HG03103 (cell line): Measurements from ENCODE around the gene CC2D1B.
"Not testable (repeated sequence)": the region's sequence is repeated elsewhere in the genome, so short reads cannot be mapped to it uniquely, and the experiment has no call there.

Source experiments
- ATAC-seq: cut with Tn5 transposase; IDR thresholded peaks from one replicate; pipeline ENCODE4 v1.9.1; 2021; ENCODE audit warnings: low read depth; ENCODE audit not compliant: unreplicated experiment

CC2D1B gene

GRCh38 chr1:52365746-52366516 lies at the start of gene CC2D1B:
TSS of gene CC2D1B (minus strand) at chr1:52366205. CDS start at chr1:52364620, 1,585 bp downstream.
- peak; percentile 86 for ATAC-seq

- ATAC-seq, result no peak
Measured at GRCh38 chr1:52414942-52415341, 48.9 kb upstream of the CC2D1B start.

- no peak for ATAC-seq
Measured at GRCh38 chr1:52413410-52413989, 47.5 kb upstream of the CC2D1B start.

GRCh38 chr1:52404975-52405338 lies 39.0 kb upstream of the CC2D1B start:
- no peak for ATAC-seq

- ATAC-seq, result peak; percentile 91
Measured at GRCh38 chr1:52404116-52404974, 38.3 kb upstream of the CC2D1B start, which contains the start of the genes ORC1 and PRPF38A. TSS of gene ORC1 (minus strand) at chr1:52404423. CDS start at chr1:52402223, 2,200 bp downstream. TSS of gene PRPF38A (plus strand) at chr1:52404602. CDS start at chr1:52404750, 148 bp downstream.

GRCh38 chr1:52403566-52404115 lies 37.6 kb upstream of the CC2D1B start:
- peak; percentile 37 for ATAC-seq

GRCh38 chr1:52402860-52403240 lies 36.8 kb upstream of the CC2D1B start:
- ATAC-seq, result no peak

GRCh38 chr1:52400131-52400530 lies 34.1 kb upstream of the CC2D1B start:
- no peak for ATAC-seq

- ATAC-seq, result no peak
Measured at GRCh38 chr1:52399629-52400028, 33.6 kb upstream of the CC2D1B start.

GRCh38 chr1:52393174-52393573 lies 27.2 kb upstream of the CC2D1B start:
- no peak for ATAC-seq

GRCh38 chr1:52386458-52386857 lies 20.5 kb upstream of the CC2D1B start:
- ATAC-seq, result no peak

GRCh38 chr1:52385376-52385775 lies 19.4 kb upstream of the CC2D1B start:
- ATAC-seq, result no peak

- not testable (repeated sequence) for ATAC-seq
Measured at GRCh38 chr1:52369851-52370250, 3.8 kb upstream of the CC2D1B start.

- no peak for ATAC-seq
Measured at GRCh38 chr1:52368383-52369172, 2.6 kb upstream of the CC2D1B start.

- ATAC-seq, result no peak
Measured at GRCh38 chr1:52367272-52367671, 1.3 kb upstream of the CC2D1B start.

GRCh38 chr1:52366517-52366827 lies 467 bp upstream of the CC2D1B start:
- ATAC-seq, result no peak

GRCh38 chr1:52365071-52365745 lies 797 bp downstream of the CC2D1B start:
- ATAC-seq, result no peak

- ATAC-seq, result no peak
Measured at GRCh38 chr1:52364235-52364839, 1.7 kb downstream of the CC2D1B start.

GRCh38 chr1:52360595-52360968 lies 5.4 kb downstream of the CC2D1B start:
- no peak for ATAC-seq
